ENCODE results near the gene TFDP1. TPM values are rescaled to one million over a fixed set of nuclear protein-coding genes. Genes with fewer than 3 reads are reported as not detected.
"Not testable (repeated sequence)": the region's sequence is repeated elsewhere in the genome, so short reads cannot be mapped to it uniquely, and the experiment has no call there.

TFDP1 gene
- total RNA-seq, 2 experiments from 2014 or later, result 159 to 175 TPM

DNA sequence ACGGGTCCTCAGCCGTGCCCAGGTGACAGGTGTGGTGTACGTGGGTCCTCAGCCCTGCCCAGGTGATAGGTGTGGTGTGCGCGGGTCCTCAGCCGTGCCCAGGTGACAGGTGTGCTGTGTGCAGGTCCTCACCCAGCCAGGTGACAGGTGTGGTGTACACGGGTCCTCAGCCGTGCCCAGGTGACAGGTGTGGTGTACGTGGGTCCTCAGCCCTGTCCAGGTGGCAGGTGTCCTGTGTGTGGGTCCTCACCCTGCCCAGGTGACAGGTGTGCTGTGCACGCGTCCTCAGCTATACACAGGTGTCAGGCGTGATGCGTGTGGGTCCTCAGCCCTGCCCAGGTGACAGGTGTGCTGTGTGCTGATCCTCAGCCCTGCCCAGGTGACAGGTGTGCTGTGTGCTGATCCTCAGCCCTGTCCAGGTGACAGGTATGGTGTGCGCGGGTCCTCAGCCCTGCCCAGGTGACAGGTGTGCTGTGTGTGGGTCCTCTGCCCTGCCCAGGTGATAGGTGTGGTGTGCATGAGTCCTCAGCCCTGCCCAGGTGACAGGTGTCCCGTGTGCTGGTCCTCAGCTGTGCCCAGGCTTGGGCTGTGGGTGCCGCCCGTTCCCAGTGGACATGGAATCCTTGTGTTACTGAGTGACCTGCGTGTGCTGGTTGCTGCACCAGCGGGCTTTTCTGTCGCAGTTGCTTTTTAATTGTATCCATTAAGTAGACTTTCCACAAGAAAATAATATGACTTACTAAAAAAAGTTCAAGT lies 9.7 kb downstream of the TFDP1 start:
- peaks cover 65% of the 10 kb centered on the region for H3K36me3 Mint-ChIP-seq (ENCODE audit: low read depth)
- H3K4me1 Mint-ChIP-seq; DNase-seq; intact Hi-C loops (cut with DNase I, micrococcal nuclease); POLR2A ChIA-PET; H3K4me3 Mint-ChIP-seq; CTCF ChIA-PET; H3K27ac Mint-ChIP-seq; H3K27me3 Mint-ChIP-seq; H3K9me3 Mint-ChIP-seq (ENCODE audit: low read depth); ATAC-seq: not testable (repeated sequence)

DNA sequence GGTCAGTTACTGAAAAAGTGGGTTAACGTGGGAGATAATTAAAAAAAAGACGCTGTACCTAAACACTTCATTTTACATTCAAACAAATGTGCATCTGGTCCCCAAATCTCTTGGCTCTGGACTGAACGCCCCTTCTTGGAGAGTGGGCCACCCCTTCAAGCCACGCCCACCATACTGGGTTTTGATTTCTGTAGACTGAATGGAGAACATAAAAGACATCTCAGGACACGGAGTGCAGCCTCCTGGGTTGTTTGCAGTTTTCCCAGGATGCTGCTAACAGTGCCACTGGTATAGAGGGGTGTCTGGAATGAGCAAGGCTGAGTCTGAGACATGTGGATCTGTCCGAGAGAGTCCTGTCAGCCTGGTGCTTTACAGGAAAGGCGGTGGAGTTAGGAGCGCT lies 10.6 kb downstream of the TFDP1 start:
- intact Hi-C loops (cut with DNase I, micrococcal nuclease), result no loop called here
- Mint-ChIP-seq H3K36me3 (ENCODE audit: low read depth) (peaks cover 70% of the 10 kb centered on the region), H3K4me3 (no peak overlapping the region), H3K9me3 (ENCODE audit: low read depth) (no peaks in the 10 kb centered on the region), H3K4me1 (no peaks in the 10 kb centered on the region), H3K27me3 (no peaks in the 10 kb centered on the region), H3K27ac (no peak overlapping the region)
- no peak for ATAC-seq
- DNase-seq, result no peak
- POLR2A ChIA-PET, result no interaction called here
- CTCF ChIA-PET, result no interaction called here

DNA sequence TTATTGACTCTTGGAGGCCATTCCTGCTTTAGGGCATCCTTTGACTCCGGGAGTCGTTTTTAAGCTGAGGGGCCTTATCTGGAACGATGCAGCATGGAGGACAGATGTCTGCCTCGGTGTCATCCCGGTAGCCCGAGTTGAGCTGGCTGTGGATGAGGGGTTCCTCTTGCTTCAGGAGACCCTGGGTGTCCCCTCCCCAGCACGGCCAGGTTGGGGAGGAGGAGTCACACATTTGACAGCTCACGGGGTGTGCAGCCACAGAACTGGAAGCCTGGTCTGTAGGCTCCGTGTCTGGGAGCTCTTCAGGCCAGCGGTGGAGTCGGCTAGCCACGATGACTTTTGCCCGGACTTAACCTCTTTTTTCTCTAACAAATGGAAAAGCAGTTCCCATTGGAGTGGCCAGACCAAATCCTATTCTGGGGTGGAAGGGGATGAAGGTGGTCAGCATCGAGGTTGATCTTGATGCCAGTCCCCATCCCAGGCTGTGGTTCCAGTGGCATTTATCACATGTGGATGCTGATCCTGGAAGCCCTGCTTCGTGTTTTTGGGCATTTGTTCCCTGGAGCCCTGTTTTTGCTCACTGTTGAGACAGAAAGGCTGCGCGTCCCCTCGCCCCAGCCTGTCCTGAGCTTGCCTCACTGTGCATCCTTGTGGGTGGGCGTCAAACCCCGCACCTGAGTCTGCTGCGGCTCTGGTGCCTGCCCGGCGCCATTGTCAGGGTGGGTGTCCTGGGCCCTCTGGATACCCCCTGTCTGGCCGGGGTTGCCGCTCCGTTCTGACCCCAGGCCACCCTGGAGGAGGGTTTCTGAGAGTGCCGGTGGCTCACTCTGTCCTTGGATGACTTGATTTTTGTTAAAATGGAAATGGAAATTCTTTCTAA lies 12.0 kb downstream of the TFDP1 start:
- Mint-ChIP-seq H3K27me3 (no peaks in the 10 kb centered on the region), H3K36me3 (ENCODE audit: low read depth) (peaks cover 68% of the 10 kb centered on the region), H3K9me3 (ENCODE audit: low read depth) (no peaks in the 10 kb centered on the region), H3K4me3 (no peak overlapping the region), H3K27ac (no peak overlapping the region), H3K4me1 (no peaks in the 10 kb centered on the region)
- intact Hi-C loops (cut with DNase I, micrococcal nuclease), result no loop called here
- DNase-seq (no peak), ATAC-seq (no peak)
- ChIA-PET CTCF (no interaction called here), POLR2A (no interaction called here)

DNA sequence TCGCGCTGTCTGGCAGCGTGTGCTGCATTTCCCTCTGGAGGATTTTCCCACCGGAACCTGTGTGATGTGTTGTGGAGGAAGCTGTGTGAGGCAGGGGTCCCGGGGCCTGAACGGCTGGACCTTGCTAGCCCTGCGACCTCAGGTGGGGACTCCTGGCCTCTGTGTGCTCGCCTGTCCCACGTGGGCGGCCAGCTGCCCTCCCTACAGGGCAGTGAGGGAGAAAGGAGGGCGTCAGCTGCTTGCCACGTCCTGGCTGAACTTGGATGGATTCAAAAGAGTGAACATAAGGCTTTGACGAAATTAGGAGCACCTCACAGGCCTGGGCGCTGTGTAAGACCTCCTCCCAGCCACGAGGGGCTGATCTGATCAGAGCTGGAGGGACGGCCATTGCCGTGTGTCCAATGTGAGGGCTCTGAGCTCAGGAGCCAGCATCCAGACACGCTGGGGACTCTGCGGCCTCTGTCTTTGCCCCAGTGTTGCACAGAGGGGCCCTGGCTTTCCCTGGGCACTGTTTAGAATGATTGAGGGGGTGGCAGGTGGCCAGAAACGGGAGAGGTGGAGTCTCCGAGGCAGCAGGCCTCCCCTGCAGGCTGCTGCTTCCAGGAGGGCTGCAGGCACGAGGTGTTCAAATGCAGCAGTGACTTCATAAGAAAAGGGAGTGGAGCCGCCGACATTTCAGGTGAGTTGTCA lies 13.0 kb downstream of the TFDP1 start:
- no peak for ATAC-seq
- POLR2A ChIA-PET, result no interaction called here

DNA sequence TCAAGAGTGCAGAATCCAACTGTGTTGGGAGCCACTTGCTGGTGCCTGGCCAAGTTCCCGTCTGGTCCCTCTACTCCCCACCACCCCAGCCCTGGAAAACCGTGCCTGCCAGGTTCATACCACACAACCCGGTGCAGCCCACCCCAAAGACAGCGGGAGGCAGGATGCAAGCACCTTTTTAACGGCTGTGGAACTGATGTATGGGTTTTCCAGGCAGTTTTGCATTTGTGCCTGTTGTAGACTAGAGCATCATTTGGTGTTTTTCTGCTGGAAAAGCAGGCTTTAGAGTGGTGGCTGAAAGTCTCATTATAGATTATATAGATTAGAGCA lies 13.5 kb downstream of the TFDP1 start:
- no peak overlapping the region for H3K27ac Mint-ChIP-seq
- no peak for ATAC-seq

More for the DNA sequence above, 13.0 kb downstream of the TFDP1 start:
- Mint-ChIP-seq H3K27ac (no peak overlapping the region), H3K36me3 (ENCODE audit: low read depth) (peaks cover 60% of the 10 kb centered on the region), H3K27me3 (no peaks in the 10 kb centered on the region), H3K4me1 (peaks cover 4% of the 10 kb centered on the region), H3K9me3 (ENCODE audit: low read depth) (no peaks in the 10 kb centered on the region), H3K4me3 (no peak overlapping the region)
- no peak for DNase-seq
- CTCF ChIA-PET, result no interaction called here
- intact Hi-C loops (cut with DNase I, micrococcal nuclease), result no loop called here

DNA sequence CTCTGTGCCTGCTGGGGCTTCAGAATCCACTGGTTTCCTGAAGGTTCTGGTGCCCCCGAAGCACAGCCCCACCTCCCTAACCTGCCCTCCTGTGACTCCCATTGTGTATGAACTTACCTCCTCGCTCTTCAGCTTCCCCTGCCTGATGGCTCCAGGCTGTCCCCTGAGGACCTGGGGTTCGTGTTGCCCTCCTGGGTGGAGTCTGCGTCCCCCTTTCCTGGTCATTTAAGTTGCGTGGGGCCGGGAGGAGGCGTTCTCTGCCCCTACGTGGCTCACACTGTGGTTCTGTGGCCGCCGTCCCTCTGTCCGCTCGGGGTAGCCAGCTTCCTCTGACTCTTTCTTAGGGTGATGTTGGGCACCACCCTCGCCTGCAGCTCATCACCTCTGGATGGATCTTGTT lies 13.9 kb downstream of the TFDP1 start:
- DNase-seq, result no peak
- POLR2A ChIA-PET, result no interaction called here

More for the DNA sequence above, 13.5 kb downstream of the TFDP1 start:
- Mint-ChIP-seq H3K9me3 (ENCODE audit: low read depth) (no peaks in the 10 kb centered on the region), H3K4me1 (peaks cover 7% of the 10 kb centered on the region), H3K27me3 (no peaks in the 10 kb centered on the region), H3K36me3 (ENCODE audit: low read depth) (peaks cover 57% of the 10 kb centered on the region), H3K4me3 (no peak overlapping the region)
- ChIA-PET POLR2A (no interaction called here), CTCF (no interaction called here)
- no peak for DNase-seq
- intact Hi-C loops (cut with DNase I, micrococcal nuclease), result no loop called here

DNA sequence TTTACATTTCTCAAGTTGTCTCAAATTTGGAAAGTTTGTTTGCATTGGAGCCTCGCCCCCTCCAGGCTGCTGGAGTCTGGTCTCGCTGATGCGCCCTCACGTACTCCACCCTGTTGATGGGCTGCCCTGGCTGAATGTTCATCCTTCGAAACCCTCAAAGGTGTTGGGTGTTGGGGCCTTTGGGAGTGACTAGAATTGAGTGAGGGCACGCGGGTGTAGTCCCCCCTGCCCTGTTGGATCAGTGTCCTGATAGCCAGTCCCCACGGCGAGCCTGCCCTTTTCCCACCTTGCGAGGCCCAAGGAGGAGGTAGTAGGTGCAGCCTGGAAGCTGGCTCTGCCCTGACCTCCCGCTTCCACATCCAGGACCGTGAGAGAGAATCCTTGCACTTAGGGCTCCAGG lies 14.8 kb downstream of the TFDP1 start:
- no peaks in the 10 kb centered on the region for H3K27me3 Mint-ChIP-seq
- H3K4me3 Mint-ChIP-seq, result no peak overlapping the region
- no peaks in the 10 kb centered on the region for H3K9me3 Mint-ChIP-seq (ENCODE audit: low read depth)
- POLR2A ChIA-PET, result no interaction called here
- intact Hi-C loops (cut with DNase I, micrococcal nuclease), result no loop called here
- no peak for DNase-seq
- peaks cover 12% of the 10 kb centered on the region for H3K4me1 Mint-ChIP-seq
- no peak overlapping the region for H3K27ac Mint-ChIP-seq
- CTCF ChIA-PET, result no interaction called here
- ATAC-seq, result no peak
- H3K36me3 Mint-ChIP-seq (ENCODE audit: low read depth), result peaks cover 57% of the 10 kb centered on the region

More for the DNA sequence above, 13.9 kb downstream of the TFDP1 start:
- H3K36me3 Mint-ChIP-seq (ENCODE audit: low read depth), result peaks cover 57% of the 10 kb centered on the region
- no peak overlapping the region for H3K4me3 Mint-ChIP-seq
- H3K27ac Mint-ChIP-seq, result no peak overlapping the region
- H3K27me3 Mint-ChIP-seq, result no peaks in the 10 kb centered on the region
- CTCF ChIA-PET, result no interaction called here
- no peaks in the 10 kb centered on the region for H3K9me3 Mint-ChIP-seq (ENCODE audit: low read depth)
- no peak for ATAC-seq
- intact Hi-C loops (cut with DNase I, micrococcal nuclease), result no loop called here
- peaks cover 9% of the 10 kb centered on the region for H3K4me1 Mint-ChIP-seq

DNA sequence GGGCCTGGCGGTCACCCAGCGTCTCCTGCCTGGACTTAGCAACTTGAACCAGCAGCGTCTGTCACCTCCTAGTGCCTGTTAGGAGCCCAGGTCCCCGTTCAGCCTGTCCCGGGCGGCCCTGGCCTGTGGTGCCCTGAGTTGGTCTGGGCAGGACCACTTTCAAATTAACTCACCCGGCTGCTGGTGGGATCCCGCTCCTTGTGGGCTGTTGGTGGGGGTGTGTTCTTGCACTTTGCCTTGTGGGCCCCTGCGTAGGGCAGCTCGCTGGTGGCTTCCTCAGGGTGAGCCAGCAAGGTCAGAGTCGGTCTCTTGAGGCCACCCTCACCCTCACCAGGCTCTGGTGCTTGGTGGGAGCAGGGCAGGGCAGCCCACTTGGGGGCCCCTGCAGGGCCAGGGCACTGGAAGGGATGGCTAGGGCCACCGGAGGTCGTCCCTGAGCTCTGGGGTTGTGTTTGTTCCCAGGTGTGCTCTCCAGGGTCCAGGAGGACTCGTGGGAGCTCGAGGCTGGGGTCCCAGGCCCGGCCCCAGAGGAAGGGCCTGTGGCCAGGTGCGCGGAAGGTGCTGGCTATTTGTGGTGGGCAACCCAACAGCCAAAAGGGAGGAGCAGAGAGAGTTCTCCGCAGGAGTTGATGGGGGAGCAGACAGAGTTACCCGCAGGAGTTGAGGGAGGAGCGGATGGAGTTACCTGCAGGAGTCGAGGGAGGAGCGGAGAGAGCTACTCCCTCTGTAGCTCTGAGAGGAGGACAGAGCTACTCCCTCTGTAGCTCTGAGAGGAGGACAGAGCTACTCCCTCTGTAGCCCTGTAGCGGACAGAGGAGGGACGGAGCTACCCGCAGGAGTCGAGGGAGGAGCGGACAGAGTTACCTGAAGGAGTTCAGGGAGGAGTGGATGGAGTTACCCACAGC lies 16.9 kb downstream of the TFDP1 start:
- ChIA-PET POLR2A (no interaction called here), CTCF (no interaction called here)
- Mint-ChIP-seq H3K27ac (no peak overlapping the region), H3K27me3 (no peaks in the 10 kb centered on the region), H3K4me3 (no peak overlapping the region), H3K36me3 (ENCODE audit: low read depth) (peaks cover 48% of the 10 kb centered on the region), H3K9me3 (ENCODE audit: low read depth) (no peaks in the 10 kb centered on the region), H3K4me1 (peaks cover 20% of the 10 kb centered on the region)
- DNase-seq (no peak), ATAC-seq (no peak)
- intact Hi-C loops (cut with DNase I, micrococcal nuclease), result no loop called here

DNA sequence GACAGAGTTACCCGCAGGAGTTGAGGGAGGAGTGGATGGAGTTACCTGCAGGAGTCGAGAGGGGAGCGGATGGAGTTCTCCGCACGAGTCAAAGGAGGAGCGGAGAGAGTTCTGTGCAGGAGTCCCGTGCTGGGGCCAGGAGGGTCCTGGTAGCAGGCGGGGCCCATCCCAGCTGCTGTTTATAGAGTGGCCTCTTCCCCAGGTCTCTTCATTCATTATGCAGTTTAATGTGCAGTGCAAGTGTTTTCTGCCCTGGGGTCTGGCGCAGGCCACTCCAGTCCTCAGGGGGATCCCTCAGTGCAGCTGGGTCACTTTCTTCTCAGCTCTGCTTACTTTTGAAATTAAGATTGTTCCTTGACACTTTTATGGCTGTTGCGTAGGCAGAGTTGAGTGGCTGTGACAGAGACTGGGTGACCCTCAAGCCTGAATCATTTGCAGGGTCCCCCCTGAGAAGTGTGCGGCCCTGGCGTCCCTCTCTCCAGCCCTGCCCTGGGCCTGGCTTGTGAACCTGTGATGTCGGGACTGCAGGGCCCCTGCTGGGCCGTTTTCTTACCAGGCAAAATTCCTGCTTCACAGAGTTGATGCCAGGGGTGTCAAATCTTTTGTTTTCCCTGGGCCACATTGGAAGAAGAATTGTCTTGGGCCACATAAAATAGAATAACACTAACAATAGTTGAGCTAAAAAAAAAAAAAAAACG lies 17.9 kb downstream of the TFDP1 start:
- POLR2A ChIA-PET, result no interaction called here
- CTCF ChIA-PET, result interaction anchor here (0.5 to 0.6 kb wide), 2 partner anchors 12 to 642 kb away, joined by 3 read pairs; no protein-coding TSS in a partner anchor
- no peaks in the 10 kb centered on the region for H3K9me3 Mint-ChIP-seq (ENCODE audit: low read depth)
- intact Hi-C loops (cut with DNase I, micrococcal nuclease), result no loop called here
- H3K27me3 Mint-ChIP-seq, result no peaks in the 10 kb centered on the region
- ATAC-seq (no peak), DNase-seq (no peak)
- H3K4me1 Mint-ChIP-seq, result peaks cover 21% of the 10 kb centered on the region
- H3K27ac Mint-ChIP-seq, result no peak overlapping the region
- no peak overlapping the region for H3K4me3 Mint-ChIP-seq
- peaks cover 39% of the 10 kb centered on the region for H3K36me3 Mint-ChIP-seq (ENCODE audit: low read depth)

DNA sequence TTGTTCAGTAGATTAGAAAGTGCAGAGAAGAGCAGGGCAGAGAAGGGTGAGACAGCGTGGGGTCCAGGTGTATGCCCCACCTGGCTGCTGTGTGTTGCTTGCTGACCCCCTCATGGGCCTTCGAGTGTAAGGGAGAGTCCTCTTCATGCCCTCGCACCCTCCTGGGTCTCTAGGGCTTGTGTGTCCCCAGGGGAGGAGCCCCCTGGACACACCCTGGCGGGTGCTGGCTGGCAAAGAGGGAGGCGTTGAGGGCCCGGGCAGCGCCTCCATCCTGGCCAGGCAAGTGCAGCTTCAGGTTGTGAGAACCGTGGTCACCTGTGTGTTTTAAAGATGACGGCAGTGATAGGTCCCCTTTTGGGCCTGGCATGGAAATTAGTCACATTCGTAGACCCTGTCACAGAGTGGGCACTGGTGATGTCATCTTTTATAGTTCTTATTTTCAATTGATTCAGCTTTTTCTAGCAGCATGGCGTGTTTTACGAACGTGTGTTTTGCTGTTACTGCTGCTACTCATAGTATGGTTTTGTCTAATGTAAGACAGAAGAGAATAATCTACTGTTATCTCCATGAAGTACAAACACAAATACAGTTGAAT lies 18.7 kb downstream of the TFDP1 start:
- no peaks in the 10 kb centered on the region for H3K27me3 Mint-ChIP-seq
- ChIA-PET POLR2A (interaction anchor here (0.8 kb wide), 1 partner anchor 15 kb away, joined by 8 read pairs; no protein-coding TSS in a partner anchor), CTCF (interaction anchor here (0.5 kb wide), 1 partner anchor 12 kb away, joined by 3 read pairs; no protein-coding TSS in a partner anchor)
- ATAC-seq, result no peak
- intact Hi-C loops (cut with DNase I, micrococcal nuclease), result no loop called here
- DNase-seq, result no peak
- peaks cover 31% of the 10 kb centered on the region for H3K36me3 Mint-ChIP-seq (ENCODE audit: low read depth)
- no peaks in the 10 kb centered on the region for H3K9me3 Mint-ChIP-seq (ENCODE audit: low read depth)
- no peak overlapping the region for H3K4me3 Mint-ChIP-seq
- H3K27ac Mint-ChIP-seq, result no peak overlapping the region
- H3K4me1 Mint-ChIP-seq, result peaks cover 21% of the 10 kb centered on the region
